Tongue (tissue), 2 donors: Measurements from ENCODE around the gene IL1RAPL2. TPM values are rescaled to one million over a fixed set of nuclear protein-coding genes. Genes with fewer than 3 reads are reported as not detected.

Experiments
- DNase-seq: peaks from one replicate; pipeline ENCODE4 v3.0.0-alpha.2; 2015
- total RNA-seq: library from RNA; depleted of rRNA; stranded (reverse); fragments of >200 nt; gene quantifications from one replicate; pipeline ENCODE4 v1.2.3, GENCODE V29; 2014

The IL1RAPL2 gene
- total RNA-seq, 1 donor from 2014 or later, result 7.8 TPM

DNA sequence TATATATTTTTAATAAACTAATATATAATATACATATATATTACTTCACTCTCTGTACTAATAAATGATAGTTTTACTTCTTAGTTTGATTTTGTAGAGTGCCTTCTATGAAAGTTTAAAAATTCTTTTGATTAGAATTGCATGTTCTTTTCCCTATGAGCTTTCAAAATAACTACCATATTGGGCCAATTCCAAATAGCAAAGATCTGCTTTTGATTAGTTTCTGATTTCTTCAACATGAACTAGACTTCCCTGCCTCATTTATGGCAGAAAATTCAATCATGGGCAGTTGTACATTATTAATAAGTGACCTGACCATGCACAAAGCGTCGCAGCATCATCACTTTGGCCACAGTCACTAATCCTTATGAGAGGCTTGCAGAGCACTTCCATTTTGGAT lies 703.4 kb downstream of the IL1RAPL2 start:
- DNase-seq, result peak; percentile 1

GRCh38 chrX:105273326-105273725 lies 707.3 kb downstream of the IL1RAPL2 start:
- DNase-seq, result no peak

DNA sequence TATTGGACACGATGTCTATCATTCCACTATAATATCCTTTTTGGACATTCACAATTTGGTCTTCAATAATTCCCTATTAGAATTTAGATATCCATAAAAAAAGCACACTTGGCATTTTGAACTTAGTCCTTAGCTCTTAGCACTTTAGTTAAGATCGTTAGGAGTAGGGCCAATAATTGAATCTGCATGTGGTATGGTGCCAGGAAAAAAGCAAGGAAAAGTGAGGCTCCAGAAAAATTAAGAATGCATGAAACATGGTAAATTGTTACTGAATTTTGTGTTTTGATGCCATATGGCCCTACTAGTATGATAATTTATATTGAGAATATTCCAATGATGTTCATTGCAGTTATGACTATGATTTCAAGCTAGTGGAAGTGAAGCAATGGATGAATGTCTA lies 708.1 kb downstream of the IL1RAPL2 start:
- DNase-seq, result no peak

- no peak for DNase-seq
Measured at GRCh38 chrX:105277132-105277531, 711.1 kb downstream of the IL1RAPL2 start.

DNA sequence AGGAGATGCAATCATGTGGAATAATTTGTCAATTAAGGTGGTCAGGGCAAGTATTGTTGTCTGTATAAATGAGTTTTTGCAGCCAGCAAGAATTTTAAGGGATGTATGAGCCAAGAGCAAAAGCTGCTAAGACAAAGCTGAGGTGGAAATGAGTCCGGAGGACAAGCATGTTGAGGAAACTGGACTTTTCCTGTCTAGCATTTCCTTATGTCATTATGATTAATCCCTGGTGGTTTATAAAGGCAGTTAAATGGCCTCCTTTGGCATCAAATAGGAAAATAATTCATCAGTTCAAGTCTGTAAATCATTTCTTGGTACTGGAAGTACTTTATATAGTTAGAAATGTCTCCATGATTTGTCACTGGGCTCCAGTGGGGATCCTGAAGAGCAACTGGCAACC lies 716.1 kb downstream of the IL1RAPL2 start:
- DNase-seq, result no peak

DNA sequence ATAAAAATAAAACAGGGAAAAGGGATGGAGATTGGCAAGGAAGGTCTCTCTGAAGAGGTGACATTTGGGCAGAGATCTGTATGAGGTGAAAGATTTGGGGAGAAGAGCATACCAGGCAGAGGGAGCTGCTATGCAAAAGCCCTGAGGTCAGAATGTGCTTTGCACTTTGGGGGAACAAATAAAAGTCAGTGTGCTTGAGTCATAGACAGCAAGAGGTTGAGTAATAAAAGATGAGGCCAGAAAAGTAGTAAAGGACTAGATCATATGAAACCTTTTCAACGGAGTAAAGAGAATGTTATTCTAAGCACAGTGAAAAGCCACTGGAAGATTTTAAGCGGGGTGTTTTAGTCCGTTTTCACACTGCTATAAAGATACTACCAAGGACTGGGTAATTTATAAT lies 731.0 kb downstream of the IL1RAPL2 start:
- no peak for DNase-seq

GRCh38 chrX:105299286-105299685 lies 733.3 kb downstream of the IL1RAPL2 start:
- DNase-seq, result no peak

GRCh38 chrX:105302246-105302645 lies 736.2 kb downstream of the IL1RAPL2 start:
- DNase-seq, result no peak

DNA sequence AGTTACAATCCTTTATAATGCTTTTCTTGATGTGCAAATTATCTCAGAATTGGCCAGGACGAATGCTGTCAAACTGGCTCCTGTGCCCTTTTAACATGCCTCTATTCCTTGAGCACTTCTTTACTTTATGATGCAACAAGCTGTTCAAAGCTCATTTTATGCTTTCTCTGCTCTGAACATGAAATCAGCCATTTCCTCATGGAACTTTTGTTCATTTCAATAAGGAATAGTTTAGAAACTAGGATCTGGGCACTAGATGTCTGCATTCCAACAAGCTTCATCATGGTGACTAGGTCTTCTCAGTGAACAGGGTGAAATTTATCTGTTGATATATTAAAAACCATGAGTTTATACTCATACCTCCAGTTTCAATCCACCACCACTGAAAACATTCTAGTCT lies 741.8 kb downstream of the IL1RAPL2 start:
- no peak for DNase-seq

GRCh38 chrX:105313596-105313995 lies 747.6 kb downstream of the IL1RAPL2 start:
- DNase-seq, result no peak

- no peak for DNase-seq
Measured at GRCh38 chrX:105314458-105314857, 748.5 kb downstream of the IL1RAPL2 start.

DNA sequence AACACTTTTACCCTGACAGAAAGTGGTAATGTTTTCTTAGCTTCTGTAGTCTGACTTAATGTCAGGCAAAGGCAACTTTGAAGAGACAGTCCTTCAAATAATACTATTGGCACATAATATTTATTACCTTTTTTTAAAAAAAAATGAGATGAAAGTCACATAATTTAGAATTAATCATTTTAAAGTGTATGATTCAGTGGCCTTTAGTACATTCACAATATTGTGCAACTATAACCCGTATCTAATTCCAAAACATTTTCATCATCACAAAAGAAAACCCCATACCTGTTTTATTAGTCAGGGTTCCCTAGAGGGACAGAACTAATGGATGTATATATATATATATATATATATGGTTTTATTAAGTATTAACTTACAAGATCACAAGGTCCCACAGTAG lies 749.2 kb downstream of the IL1RAPL2 start:
- DNase-seq, result no peak

DNA sequence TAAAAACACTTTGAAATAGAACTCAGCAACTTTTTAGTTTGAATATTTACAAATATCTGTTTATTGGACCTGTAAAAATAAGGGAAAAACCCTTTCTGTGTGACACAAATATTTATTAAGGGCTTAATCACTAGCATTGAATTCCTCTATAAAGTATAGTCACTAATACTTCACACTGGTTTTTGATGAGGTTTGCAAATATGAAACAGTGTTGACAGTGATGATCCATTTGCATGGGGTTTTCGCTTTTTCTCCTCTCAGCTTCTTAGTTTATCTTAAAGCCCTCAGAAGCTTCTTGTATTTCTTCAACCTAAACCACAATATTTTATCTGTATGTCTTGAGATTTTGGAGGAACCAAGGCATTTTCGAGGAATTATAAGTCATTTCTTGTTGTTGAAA lies 751.1 kb downstream of the IL1RAPL2 start:
- no peak for DNase-seq

- DNase-seq, result no peak
Measured at GRCh38 chrX:105323928-105324327, 757.9 kb downstream of the IL1RAPL2 start.

- DNase-seq, result no peak
Measured at GRCh38 chrX:105328773-105329172, 762.8 kb downstream of the IL1RAPL2 start.

DNA sequence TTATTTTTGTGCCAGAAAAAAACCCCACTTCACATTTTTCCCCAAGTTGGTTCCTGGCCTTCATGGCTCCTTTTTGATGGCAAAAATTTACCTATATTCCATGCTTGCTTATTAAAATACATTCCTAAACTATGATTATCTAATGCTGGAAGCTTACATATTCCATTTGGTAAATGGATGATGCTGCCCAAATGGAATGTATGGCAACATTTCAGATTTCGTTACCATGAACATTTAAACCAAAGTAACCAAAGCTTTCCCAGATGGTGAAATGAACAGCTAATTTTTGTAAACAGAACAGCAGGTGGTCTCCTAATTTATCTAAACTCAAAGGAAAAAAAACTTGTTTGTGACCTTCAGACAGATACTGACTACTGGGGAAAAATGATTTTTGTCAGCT lies 765.2 kb downstream of the IL1RAPL2 start:
- peak; percentile 37 for DNase-seq

- no peak for DNase-seq
Measured at GRCh38 chrX:105347373-105347772, 781.4 kb downstream of the IL1RAPL2 start.

- DNase-seq, result no peak
Measured at GRCh38 chrX:105349476-105349875, 783.5 kb downstream of the IL1RAPL2 start.

GRCh38 chrX:105375816-105376215 lies 809.8 kb downstream of the IL1RAPL2 start:
- peak; percentile 0 for DNase-seq

DNA sequence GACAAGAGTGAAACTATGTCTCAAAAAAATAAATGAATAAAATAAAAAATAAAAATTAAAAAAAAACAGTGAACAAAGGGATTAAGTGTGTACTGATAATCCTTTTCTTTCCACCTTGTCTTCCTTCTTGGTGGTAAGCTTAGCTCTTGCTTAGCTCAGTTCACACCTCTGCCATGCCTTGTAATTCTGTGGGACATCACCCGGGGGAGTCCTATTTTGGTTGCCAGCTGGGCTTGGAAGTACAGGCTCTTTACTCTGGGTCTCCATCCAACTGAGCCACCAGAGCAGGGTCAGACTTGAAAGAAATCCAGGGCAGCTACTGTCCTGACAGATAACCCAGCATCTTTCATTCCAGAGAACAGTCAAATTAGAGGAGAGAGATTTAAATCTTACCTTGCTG lies 858.7 kb downstream of the IL1RAPL2 start:
- no peak for DNase-seq

DNA sequence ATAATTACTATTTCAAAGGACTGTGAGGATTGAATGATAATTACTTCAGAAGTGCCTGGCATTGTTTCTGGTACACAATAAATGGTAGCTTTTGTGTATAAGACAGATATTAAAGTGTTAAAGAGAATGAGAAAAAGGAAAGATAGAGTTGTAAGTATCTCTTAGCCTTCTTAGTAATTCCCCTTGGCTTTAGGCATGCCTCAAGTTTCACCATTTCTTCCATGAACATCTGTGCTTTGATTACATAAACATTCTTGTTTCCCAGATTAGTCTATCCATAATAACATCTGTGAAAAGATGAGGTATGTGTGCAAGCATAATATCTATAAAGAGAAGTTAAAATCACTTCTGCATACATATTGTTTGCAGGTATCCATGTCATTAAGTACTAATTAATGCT lies 885.4 kb downstream of the IL1RAPL2 start:
- DNase-seq, result peak; percentile 37

DNA sequence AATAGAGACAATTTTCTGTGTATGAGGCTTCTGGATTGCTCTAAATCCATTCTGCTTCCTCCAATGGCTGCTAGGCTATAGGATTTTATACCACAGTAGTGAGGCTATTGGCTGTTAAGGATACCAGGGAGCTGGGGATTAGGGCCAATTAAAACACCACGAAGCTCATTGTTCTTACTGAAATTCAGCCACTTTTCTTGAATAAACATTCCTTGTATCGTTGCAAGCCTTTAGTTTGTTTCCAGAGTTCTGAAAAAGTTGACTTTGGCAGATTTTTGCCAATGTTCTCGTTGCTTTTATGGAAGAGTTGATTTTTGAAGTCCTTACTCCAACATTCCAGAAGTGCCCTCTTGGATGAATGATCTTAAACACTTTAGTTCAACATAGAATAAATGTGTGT lies 892.8 kb downstream of the IL1RAPL2 start:
- DNase-seq, result no peak

- DNase-seq, result no peak
Measured at GRCh38 chrX:105460376-105460775, 894.4 kb downstream of the IL1RAPL2 start.

GRCh38 chrX:105461016-105461415 lies 895.0 kb downstream of the IL1RAPL2 start:
- DNase-seq, result no peak

DNA sequence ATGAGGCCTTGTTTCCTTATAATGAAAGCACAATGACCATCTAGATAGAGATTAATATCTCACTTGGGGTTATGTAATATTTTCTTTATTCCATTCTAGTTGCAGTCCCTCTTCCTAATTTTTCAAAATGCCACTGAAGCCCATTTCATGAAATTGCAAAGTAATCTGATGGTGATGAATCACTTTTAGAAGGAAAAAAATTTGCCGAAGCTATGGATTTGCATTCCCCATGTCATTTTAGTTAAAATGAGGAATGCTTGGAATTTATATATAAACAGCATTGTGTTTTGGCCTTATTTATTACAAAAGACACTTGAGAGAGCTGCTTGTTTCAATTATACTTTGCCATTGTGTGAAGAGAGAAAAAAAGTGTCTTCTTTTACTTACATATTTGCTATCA lies 896.2 kb downstream of the IL1RAPL2 start:
- no peak for DNase-seq
